HG02870 (cell line): ENCODE results near the gene UGT1A4.

ENCODE experiments used
- ATAC-seq: cut with Tn5 transposase; IDR thresholded peaks from one replicate; pipeline ENCODE4 v1.9.1; 2021; ENCODE audit warnings: mild to moderate bottlenecking, moderate library complexity; ENCODE audit not compliant: unreplicated experiment

Gene UGT1A4

DNA sequence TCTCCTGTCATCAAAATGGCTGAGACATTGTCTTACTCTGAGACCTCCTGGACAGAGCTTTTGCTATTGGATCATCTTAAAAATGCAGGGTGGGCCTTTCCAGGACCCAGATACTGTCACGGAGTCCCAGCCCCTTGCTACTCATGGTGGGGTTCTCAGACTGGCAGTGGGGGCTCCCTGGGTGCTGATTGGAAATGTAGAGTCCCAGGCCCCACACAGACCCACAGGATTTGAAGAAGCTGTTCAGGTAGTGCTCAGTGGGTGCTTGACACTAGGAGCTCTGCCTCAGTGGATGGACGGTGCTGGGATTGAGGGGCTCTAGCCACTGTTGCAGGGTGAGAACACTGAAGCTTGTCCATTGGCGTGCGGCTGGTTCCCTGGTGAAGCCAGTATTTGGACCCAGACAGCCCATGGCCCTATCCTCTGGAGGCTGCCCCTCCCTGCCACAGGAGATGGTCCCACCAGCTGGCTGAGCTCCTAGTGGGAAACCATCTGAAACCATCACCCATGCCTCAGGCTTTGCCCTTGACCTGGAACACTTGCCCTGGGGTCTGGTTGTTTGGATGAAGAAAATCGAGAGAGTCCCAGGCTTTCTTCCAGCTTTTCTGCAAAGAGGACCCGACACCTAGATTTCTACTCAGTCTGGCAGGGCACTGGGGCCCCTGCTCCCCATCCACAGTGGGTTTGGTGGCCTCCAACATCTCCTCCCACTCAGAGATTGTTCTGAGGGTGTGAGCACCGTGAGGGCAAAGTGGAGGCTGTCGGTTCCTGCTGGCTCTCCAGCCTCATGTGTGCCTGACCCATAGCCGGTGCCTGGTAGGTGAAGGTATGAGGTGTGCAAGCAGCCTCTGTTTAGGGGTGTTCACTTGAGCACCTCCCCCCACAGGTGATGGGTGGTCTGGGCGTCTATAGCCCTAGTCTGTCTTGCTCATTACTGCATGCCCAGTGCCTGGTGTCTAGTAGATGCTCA is 89.7 kb downstream of the UGT1A4 start:
- no peak for ATAC-seq

DNA sequence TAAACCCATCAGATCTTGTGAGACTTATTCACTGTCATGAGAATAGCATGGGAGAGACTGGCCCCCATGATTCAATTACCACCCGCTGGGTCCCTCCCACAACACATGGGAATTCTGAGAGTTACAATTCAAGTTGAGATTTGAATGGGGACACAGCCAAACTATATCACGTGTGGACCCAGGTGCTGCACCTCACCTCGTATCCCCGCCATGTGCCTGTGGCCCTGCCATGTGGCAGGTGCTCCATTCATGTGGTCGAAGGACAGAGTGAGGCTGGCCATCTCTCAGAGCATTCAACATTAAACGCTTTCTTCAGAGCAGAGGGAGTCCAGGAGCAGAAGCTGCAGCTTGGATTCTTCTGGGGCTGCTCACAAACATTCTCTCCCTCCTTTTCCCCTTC is 91.8 kb downstream of the UGT1A4 start:
- no peak for ATAC-seq

DNA sequence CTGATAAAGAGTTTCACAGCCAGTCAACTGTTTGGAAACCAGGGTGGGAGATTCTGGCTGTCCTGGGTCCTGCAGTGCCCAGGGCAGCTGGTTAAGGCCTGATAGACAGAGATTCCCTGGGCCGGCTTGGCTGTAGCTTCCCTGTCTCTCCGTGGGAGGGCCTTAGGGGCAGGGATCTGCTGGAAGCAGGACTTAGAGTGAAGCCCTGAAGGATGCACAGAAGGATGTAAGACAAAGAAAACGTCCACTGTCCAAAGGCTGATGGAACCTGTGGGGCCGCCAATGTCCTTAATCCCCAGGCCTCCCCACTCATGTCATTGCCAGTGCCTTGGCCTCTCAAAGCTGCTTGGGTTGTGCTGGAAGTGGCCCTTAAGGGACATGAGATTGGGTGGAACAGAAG is 92.6 kb downstream of the UGT1A4 start:
- no peak for ATAC-seq

DNA sequence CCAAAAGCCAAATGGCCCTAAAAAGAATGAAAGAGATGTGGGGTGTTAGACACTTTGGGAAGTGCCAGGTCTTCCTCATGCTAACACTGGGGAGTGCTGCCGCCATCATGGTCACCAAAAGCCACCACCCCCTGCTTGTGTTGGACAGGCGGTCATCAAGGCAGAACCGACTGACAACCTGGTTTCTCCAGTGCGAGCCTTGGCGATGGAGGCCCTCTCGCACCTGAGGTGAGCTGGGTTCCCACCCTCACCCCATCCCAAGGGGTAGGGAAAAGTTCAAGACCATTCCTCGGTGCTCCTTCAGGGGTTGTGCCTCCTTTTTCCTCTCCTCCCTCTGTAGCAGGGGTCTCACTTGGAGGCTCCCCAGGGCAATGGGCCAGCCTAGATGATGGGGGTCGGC is 93.2 kb downstream of the UGT1A4 start:
- no peak for ATAC-seq

DNA sequence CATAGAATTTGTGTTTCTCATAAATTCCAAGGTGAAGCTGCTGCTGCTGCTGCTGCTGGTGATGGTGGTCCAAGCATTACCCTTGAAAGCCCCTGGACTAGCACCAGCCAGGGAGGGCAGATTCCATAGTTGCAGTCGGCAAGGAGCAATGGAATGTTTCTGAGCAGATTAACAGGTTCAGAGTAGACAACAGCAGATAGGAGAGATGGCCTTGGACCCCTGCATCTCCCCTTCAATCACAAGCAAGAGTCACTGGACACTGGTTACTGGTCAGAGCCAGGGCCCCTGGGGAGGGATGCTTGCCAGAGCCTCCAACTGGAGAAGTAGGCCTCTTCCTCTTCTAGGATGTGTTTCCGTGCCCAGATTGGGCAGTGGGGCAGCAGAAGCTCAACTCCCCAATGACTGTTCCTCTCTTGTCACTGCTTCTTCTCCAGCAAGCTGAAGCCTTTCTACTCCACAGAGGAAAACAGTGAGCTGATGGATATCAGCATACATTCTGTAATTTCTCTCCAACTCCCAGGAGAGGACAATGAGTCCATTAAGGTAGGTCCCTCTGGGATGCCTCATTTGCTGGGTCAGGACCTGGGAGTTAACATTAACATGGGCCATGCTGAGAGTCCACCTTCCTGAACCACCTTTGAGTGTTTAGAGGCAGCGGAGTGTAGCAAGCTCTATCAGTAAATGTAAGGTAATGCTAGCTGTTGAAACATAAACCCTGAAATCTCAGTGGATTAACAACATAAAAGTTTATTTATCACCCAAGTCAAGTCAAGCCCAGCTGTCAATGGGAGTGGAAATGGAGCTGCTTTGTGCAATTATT is 94.9 kb downstream of the UGT1A4 start:
- no peak for ATAC-seq

DNA sequence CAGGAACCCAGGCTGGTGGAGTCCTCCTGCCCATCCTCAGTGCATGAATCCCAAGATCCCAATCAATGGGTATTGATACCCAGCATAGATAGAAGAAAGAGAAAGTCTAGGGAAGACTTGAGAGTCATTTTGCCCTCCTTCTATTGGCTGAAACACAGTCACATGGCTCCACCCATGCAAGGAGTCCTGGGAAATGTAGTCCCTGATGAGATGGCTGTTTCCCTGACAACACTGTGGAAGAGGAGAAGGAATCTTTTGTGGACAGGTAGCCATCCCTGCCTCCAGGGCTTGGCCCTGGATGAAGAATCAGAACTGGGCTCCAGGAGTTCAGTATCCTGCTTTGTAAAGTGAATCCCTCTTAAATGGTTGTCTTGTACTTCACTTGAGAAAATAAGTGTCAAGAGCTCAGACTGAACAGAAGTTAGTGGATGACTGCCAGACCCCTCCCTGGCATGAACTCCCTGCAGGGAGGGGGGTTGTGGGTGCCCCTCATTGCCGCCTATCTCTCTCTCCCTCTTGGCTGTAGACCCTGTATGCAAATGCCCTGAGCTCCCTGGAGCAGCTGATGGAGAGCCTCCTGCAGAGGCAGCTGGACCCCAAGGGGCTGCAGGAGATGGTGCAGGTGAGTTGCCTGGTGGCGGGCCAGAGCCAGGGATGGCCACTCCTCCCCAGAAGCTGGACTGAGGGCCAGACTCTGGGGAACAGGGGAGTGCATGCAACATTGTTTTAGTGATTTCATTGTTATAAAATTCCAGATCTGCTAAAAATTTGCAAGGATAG is 95.7 kb downstream of the UGT1A4 start:
- no peak for ATAC-seq

DNA sequence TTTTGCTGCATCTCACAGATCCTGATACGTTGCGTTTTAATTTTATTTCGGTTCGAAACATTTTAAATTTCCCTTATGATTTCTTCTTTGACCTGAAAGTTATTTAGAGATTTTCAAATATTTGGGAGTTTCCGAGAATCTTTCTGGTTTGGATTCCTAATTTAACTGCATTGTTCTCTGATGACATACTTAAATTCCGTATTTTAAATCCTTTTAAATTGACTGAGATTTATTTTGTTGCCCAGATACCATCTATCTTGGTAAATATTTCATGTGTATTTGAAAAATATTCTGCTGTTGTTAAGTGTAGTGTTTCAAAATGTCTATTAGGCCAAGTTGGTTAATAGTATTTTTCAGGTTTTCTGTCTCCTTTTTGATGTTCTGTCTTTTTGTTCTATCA is 97.3 kb downstream of the UGT1A4 start:
- no peak for ATAC-seq

DNA sequence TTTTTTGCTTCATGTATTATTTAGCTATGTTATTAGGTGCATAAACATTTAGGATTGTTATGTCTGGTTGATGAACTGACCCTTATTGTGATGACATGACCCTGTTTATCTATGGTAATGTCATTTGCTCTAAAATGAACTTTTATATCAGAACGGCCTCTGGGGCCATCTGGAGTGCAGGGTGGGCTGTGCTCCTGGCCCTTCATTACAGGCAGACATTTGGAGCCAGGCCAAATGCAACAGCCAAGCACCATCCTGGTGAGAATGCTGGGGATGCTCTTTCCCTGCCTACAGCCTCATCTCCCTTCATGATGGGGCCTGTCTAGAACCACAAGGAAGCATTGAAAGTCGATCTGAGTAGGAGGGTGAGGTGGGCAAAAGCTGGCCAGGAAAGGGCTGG is 97.8 kb downstream of the UGT1A4 start:
- ATAC-seq = no peak

DNA sequence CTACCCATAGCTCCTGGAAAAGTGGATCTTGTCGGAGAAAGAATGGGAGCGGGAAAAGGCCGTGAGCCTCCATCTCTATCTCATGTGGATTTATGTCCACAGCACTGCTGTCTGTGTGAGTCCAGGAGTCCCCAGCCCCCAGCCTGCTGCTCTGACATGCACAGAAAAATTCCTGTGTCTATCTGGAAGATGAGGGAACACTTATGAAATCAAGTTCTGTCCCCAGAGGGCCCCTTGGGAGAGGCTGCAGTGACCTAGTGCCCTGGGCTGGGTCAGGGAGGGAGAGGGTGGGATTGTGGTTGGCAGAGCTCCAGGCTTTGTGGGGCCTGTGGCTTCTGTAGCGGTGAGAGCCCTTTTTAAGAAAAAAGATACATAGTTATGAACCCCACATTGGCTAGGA is 98.2 kb downstream of the UGT1A4 start:
- ATAC-seq = no peak

DNA sequence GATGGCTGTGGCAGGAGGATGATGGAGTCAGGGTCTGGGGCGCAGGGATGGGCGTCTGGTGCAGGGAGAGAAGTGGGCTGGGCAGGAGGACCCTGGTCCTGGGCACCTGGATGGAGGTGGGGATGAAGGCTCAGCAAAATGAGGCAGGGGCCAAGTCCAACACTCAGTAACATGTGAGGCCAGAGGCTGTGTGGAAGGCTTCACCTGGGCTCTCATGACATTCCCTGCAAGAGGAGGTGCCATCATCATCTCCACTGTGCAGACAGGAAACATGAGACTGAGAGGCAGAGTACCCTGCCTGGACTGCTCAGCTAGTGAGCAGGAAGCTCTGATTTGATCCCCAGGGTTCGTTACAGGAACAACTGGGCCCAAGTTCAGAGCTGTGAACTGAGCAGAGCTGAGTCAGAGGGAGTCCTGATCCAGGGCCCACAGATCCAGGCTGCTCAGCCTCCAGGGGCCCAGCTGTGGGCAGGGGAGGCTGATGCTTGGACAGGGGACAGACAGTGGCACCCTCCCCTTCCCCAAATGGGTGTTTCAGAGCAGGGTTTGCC is 98.9 kb downstream of the UGT1A4 start:
- ATAC-seq = no peak

DNA sequence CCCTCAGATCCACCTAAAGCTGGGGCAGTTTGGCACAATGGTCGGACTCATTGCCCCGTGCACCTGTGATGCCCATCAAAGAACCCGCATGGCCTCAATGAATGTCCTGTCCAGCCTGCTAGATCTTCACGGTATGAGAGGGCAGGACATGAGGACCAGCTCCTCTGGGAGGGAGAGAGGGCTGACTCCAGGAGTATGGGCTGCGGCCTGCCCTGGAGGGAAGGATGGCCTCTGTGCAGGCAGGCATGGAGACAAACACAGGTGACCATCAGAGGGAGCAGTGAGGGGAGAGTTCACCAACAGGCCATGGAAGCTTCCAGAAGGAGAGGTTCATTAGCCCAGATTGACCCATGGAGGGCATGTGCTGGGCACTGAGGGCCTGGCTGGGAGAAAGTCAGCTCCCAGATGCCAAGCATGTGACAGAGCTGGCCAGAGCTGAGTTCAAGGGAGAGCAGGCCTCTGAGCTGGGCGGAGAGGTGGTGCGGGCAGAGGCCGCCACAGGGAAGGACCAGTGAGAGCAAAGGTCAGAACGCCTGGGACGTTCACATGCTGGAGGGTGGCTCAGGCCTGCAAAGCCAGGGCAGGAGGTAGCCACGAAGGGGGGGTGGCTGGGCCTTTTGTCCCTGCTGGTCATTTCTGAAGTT is 99.6 kb downstream of the UGT1A4 start:
- no peak for ATAC-seq

DNA sequence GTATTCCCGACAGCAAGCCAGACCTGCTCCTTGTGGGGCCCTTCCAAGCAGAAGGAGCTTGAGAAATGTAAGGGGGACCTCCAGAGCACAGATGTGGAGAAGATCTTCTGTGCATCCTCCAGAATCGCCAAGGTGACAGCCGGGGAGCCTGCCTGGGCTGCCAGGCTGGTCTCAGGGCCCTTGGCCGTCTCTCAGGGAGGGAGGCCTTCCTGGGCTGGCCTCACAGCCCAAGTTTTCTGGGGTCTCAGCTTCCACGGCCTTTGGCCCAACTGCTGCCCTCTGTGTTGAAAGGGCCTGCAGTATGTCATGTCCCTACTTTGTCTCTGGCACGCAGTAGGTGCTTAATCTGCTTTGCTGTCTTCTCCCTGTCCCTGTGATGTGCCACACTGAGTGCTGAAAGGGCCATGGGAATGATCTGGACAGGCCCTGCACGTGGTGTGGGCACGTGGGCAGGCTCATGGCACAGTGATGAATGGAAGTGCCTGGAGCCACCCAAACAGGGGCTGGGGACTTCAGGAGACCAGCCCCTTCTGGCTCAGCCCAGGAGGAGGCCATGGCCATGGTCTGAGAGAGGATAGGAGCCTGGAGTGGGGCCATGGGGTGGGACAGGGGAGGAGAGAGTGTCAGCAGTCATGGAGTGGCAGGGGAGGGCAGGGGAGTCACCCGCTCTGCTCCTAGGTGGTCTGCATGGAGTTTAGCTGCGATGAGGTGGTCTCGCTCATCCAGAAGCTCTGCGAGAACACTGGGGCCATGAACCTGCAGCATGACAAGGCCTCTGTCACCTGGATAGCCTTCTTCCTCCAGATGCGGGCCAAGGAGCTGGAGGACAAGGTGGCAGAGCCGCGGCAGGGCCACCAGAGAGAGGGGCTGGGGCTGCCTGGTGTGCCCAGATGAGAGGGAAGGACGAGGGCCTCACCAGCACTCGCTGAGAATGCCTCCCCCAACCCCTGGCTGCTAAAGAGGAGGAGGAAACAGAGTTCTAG is 100.4 kb downstream of the UGT1A4 start:
- ATAC-seq = no peak

DNA sequence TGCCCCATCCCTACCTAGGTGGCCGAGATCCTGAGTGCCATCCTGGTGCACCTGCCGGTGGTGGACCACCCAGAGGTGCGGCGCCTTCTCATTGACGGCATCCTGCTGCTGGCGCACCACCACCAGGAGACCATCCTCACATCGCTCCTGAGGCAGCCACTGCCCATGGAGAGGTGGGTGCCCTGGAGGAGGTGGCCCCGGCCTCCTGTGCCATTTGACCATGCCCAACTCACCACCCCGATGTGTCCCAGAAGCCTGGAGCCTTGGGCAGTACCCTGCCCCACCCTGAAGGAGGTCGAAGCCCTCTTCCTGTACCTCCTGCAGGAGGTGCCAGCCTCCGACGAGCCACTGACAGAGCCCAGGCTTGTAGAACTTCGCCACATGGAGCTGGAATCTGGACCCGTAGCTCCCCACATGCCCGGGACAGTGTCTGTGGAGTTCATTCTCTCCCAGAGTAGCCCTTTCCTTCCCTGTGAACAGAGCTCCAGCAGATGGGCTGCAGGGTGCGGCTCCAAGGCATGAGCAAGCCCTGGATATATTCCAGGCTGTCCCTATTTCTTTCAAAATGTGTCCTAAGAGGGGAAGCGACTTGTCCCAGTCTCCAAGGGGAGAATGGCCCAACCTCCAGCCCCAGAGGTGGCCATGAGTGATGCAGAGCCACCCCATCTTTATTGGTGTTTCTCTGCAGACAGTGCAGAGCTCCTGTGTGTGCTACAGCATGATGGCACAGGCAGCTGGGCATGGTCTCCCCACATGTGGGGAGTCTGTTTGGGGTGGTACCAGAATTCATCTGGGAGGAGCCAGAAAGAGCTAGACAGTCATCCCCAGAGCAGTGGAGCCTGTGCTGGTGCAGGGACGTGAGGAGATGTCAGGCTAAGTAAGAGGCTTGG is 101.6 kb downstream of the UGT1A4 start:
- no peak for ATAC-seq

DNA sequence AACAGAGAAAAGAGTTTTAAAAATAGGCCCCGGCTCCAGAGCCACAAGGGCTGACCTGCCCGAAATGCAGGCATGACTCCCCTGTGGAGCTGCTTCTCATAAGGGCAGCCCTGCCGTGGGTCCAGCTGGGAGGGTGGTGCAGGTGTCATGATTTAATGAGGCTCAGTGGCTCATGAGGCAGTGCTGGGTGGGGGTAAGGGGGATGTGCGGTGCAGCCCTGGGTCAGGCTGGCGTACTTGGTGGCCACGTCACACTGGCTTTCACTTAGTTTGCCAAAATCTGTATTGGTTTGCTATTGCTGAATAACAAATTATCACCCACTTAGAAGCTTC is 102.2 kb downstream of the UGT1A4 start:
- no peak for ATAC-seq

DNA sequence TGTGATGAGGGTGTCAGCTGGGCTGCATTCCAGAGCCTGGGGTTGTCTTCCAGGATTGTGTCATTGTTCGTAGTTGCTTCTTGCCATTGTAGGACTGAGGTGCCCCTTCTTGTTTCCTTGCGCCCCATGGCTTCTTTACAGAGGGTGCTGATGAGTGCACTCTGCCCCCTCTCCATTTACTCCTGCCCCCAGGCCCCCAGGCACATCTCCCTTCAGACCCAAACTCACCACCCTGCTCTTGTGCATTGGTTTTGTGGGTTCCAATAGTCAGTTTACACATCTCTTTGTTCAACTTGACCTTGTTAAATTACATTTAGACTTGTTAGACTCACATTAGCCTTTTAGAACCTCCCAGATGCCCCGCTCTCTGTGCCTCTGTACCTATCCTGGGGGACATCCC is 102.7 kb downstream of the UGT1A4 start:
- ATAC-seq = no peak

DNA sequence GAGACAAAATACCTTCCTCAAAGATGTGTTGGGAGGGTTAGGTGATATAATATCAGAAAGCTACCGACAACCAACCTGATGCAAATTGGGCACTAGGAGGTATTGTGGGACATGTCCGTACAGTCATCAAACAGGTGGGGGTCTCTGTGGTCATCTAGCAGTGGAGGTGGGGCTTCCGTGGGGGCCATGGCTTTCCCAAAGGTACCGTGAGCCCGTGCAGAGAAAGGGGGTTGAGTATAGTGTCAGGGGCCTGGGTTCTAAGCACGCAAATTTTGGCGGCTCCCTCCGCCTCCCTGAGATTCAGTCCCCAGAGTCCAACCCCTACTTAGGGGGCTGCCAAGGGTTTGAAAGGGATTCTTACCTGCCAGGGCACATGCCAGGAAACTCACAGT is 103.2 kb downstream of the UGT1A4 start:
- ATAC-seq = no peak

DNA sequence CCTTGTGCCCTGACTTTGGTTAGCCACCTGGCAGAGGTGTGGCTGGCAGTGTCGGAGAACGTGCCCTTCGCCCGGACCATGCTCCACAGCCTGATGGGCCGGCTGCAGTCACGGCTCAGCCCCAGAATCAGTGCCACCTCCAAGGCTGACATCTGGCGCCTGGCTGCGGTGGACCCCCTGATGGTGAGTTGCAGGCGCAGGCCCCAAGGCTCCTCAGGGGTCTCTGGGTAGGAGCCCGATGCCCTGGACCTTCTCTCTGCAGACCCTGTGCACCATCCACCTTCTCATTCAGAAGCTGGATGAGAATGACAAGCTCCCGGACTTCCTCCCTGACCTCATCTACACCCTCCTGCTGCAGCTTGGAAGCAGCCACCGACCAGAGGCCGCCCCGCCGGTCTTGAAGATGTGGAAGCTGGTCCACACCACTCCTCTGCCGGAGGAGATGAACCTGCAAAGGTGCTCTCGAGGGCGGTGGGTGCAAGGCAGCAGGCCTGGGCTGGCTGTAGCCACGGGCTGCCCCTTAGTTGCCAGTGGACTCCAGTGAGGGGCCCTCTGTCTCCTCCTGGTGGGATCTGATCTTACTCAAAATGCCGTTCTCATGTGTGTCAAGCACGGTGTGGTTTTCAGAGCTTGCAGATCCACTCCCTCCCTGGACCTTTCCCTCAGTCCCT is 103.7 kb downstream of the UGT1A4 start:
- ATAC-seq = no peak
